ENCODE results near the gene CHSY1.

DNA sequence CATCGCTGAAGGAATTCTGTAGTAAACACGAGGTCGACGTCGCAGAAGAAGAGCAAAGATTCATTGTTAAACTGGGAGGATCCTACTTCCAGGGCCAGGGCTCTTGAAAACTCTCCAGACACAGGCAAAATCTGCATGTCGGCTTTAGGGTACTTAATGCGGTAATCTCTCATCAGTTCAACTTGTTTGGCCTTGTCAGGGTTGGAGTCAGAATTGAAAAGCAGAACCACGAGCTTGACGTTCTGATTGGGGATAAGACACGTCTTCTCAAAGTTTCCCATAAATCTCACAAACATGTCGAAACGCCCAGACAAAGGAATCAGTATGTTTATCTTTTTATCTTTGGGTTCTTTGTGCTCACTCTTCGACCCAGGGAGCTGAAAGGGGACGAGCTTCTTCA lies 74.0 kb downstream of the CHSY1 start:
- TF ChIP-seq, protein P1, sequence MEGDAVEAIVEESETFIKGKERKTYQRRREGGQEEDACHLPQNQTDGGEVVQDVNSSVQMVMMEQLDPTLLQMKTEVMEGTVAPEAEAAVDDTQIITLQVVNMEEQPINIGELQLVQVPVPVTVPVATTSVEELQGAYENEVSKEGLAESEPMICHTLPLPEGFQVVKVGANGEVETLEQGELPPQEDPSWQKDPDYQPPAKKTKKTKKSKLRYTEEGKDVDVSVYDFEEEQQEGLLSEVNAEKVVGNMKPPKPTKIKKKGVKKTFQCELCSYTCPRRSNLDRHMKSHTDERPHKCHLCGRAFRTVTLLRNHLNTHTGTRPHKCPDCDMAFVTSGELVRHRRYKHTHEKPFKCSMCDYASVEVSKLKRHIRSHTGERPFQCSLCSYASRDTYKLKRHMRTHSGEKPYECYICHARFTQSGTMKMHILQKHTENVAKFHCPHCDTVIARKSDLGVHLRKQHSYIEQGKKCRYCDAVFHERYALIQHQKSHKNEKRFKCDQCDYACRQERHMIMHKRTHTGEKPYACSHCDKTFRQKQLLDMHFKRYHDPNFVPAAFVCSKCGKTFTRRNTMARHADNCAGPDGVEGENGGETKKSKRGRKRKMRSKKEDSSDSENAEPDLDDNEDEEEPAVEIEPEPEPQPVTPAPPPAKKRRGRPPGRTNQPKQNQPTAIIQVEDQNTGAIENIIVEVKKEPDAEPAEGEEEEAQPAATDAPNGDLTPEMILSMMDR (IDR thresholded peaks at IDR 0.05): no peak
- TF ChIP-seq POLR2AphosphoS5 (IDR thresholded peaks at IDR 0.05): no peak

All from stomach (tissue), 4 donors.